ENCODE data around the gene KRT35.

Gene KRT35

DNA sequence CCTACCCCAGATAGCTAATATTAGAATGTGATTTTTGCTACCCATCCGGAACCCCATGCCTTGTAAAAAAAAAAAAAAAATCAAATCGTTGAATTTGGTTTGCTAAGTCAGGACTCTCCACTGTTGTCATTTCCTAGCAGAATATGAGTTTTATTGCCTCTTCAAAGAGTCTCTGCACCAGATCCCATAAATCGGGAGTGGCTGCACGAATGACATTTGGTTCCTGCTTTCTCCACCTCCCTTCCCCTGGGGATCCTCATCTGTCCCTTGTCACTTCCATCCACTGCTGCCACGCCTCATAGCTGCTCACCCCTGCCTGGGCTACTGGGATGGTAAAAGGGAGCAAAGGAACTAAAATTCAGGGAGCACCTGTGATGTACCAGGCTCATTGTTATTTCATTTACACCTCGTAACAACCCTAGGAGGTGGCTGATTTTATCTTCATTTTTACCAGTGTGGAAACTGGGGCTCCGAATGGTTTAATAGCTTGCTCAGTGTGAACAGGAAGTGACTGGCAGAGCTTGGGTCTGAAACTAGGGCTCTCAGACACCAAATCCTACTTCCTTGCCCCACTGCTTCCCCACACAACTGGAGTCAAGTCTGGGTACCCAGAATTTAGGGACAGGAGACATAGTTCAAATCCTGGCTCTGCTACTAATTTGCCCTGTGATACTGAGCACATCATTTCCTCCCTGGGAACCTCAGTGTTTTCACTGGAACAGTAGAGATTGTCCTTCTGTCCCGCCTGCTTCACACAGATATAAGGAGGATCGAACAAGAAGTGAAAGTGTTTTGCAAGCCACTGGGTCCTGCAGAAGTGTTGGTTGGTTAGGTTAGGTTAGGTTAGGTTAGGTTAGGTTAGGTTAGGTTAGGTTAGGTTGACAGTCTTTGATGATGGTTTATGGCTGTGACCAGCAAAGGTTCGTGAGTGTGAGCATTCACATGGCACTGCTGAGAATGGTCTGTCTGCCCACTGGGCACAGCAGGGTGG, 9.3 kb upstream of the KRT35 start:
- no peak for DNase-seq (ENCODE audit: low read depth in 2 of 2, low spot score in 1 of 2)

DNA sequence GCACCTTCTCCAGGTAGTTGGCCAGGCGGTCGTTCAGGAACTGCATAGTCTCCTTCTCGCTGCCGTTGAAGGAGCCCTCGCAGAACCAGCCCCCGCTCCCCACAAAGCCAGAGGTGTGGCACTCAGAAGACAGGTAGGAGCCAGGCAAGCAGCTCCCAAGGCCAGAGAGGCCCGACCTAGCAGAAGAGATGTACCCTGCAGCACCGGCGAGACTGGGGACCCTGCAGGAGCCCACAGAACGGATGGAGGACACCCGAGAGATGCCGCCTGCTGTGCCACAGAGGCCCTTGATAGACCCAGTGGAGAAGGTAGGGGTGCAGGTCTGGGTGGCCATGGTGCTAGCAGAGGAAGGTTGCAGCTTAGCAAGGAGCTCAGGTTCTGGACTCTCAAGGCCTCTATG, 8.6 kb upstream of the KRT35 start, which contains the start of gene KRT36:
Gene KRT36, minus strand, starts transcription at position 380 of the 400 bp plus-strand sequence. Its CDS starts 46 bp downstream, at position 334.
- no peak for DNase-seq (ENCODE audit: low read depth in 2 of 2, low spot score in 1 of 2)

DNA sequence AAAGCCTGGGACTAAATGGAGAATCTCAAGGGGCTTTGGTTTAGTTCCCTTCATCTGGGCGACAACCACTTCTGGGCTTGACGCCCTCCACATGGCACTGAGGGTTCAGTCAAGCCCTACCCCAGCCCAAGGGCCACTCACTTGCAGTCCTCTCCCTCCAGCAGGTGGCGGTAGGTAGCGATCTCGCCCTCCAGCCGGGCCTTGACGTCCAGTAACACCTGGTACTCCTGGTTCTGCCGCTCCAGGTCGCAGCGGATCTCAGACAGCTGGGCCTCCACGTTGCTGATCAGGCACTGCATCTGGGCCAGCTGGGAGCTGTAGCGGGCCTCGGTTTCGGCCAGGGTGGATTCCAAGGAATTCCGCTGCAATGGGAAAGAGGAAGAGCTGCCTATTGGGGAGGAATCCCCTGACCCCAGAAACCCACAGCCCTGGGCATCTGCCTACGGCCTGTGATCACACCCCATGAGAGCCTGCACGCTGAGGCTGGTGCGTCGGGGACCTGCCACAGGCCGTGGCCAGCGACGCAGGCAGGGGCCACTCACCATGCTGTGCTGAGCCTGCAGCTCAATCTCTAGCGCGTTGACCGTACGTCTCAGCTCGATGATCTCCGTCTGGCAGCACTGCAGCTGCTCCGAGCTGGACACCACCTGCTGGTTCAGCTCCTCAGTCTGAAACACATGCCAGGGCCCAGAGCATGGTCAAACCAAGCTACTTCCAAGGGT, 6.0 kb upstream of the KRT35 start:
- no peak for DNase-seq (ENCODE audit: low read depth in 2 of 2, low spot score in 1 of 2)

DNA sequence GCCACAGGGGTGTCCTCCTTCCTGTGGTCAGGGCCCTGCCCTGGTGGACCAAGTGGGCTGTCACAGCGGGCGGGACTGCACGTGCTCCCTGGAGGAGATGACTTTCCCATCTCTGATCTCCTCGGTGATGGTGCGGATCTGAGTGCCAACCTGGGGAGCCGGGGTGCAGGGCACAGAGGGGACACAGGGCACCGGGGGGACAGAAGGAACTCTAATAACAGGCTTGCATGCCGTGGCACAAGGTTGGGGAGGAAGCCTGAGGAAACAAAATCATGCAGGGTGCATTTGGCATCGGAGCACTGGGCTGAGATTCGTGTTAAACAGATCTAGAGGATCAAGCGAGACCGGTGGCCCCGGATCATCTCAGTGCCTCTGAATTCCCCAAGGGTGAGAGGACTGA, 5.4 kb upstream of the KRT35 start:
- DNase-seq (ENCODE audit: low read depth in 2 of 2, low spot score in 1 of 2) = no peak

DNA sequence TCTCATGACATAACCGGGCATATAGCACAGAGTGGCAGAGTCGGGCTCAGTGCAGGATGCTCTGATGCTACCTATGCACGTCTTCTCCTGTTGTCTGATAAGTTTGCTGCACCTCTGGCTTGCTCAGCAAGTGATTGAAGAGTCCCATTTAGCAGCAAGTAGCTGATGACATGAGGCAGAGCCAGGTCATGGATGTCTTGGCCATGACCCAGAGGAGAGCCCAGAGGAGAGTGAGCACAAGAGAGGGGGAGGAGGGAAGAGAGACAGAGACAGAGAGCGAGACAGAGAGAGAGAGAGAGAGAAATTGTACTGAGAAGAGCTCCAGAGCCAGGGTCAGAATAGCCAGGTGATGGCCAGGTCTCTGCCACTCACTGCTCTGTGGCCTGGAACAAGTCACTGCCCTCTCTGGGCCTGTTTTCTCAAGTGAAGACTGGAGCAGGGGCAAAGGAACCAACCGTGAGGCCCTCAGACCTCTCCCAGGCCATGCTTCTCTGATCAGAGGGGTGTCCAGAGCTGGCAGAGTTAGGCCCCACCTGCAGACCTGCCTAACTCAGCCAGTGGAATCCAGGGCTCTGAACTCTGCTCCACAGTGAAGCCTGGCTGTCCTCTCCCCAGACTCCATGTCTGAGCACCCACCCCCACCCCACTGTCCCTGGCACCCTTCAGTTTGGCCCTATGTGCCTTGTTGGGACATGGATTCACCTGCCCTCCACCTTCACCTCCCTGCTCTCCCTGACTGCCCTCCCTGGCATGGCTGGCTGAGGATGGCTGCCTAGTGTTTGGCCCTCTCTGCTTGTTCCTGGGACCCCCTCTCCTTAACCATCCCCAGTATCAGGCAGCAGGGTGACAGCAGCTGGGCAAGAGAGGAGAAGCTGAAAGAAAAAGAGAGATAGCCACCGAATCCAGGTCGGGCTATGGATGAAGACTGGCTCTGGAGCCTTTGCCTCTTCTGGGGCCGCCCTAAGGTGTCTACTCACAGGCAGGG, 4.3 kb upstream of the KRT35 start:
- DNase-seq (ENCODE audit: low read depth in 2 of 2, low spot score in 1 of 2) = no peak

DNA sequence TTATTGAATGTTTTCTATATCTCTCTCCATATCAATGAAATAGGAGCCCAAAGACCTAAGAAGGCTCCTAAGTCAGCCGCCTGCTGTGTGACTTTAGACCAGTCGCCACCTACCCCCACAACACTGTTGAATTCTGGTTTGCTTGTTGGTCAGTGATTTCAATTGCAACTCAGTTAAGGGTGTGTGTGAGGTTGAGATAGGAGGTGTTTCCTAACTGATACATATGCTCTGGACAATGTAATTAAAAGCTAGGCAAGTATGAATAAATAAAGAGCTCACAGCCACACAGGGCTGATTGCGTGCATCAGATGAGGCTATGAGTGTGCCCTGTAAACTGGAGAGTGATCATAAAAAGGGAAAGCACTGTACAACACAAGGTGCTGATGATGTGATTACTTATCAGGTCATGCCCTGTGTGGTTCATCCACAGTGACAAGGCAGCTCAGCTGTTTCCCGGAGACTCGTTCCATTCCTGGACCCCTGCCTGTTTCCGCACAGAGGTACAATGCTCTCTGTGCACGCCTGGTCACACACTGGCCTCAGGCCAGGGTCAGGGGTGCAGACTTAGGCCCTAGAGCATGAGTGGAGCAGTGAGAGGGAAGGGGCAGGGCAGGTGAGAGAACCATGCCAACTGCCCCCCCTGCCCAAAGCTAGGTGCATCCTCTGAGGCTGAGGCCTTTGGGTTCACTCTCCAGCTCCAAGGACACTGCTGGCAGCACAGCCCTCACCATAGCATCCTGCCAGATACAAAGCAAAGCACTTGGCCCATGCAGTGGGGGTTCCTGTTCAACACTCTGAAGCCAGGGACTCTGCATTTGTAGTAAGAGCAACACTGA, 3.3 kb upstream of the KRT35 start:
- DNase-seq (ENCODE audit: low read depth in 2 of 2, low spot score in 1 of 2) = no peak

DNA sequence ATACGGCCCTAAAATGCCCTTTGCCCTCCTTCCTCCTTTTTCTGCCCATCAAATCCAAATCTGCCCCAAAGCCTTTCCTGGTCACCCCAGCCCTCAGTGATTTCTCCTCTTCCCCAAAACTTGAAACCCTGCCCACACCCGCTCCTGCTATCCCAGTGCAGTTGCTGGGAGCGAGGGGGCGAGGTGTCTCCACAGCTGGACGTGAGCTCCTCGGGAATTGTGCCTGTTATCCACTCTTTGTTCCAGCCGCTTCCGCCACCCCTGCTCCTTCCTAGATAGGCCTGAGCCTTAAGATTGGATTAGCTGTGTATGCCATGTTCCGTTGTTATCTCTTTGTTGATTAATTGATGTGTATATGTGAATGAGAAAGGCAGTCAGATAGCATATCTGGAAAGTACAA, 2.6 kb upstream of the KRT35 start:
- DNase-seq (ENCODE audit: low read depth in 2 of 2, low spot score in 1 of 2) = no peak

DNA sequence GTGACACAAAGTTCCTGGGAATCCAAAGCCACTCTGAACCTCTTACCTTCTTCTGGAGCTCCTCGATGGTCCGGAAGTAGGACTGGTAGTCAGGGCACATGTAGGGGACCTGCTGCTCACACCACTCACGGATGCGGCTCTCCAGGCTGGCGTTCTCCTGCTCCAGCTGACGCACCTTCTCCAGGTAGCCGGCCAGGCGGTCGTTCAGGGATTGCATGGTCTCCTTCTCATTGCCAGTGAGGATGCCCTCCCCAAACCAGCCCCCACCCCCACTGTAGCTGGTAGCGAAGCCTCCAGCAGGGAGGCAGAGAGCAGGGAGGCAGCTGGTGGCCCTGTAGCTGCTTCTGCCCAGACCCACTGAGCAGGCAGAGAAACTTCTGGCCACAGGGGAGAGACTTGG, 370 bp downstream of the KRT35 start:
- DNase-seq (ENCODE audit: low read depth in 2 of 2, low spot score in 1 of 2) = no peak

DNA sequence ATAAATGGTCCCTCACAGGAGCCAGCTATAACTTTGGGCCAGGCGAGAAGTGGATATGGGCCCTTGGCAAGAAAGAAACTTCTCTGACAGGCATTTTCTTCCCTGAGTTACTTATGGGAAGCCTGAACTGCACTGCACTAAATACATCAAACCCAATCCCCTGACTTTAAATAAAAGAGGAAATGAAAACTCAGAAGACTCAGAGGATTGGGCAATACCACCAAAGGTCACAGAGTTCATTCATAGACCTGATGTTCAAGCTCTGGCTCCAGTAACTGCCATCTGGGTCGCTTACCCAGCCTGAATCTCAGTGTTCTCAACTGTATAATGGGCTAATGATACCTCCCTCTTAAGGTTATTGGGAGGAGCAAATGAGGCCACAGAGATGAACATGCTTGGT, 815 bp downstream of the KRT35 start:
- DNase-seq (ENCODE audit: low read depth in 2 of 2, low spot score in 1 of 2) = no peak

DNA sequence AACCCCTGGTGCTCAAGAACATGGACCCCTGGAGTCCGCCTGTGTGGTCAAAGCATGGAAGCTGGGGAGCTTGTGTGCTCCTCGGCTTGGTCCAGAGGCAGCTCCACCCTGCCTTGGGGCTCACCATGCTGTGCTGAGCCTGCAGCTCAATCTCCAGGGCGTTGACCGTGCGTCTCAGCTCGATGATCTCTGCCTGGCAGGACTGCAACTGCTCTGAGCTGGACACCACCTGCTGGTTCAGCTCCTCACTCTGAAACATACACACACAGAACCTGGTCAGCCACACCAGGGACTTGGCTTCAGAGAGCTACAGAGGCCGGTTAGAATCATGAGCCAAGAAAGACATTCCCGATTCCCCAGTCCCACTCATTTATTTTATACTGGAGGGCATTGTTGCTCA, 2.7 kb downstream of the KRT35 start:
- DNase-seq (ENCODE audit: low read depth in 2 of 2, low spot score in 1 of 2) = no peak

DNA sequence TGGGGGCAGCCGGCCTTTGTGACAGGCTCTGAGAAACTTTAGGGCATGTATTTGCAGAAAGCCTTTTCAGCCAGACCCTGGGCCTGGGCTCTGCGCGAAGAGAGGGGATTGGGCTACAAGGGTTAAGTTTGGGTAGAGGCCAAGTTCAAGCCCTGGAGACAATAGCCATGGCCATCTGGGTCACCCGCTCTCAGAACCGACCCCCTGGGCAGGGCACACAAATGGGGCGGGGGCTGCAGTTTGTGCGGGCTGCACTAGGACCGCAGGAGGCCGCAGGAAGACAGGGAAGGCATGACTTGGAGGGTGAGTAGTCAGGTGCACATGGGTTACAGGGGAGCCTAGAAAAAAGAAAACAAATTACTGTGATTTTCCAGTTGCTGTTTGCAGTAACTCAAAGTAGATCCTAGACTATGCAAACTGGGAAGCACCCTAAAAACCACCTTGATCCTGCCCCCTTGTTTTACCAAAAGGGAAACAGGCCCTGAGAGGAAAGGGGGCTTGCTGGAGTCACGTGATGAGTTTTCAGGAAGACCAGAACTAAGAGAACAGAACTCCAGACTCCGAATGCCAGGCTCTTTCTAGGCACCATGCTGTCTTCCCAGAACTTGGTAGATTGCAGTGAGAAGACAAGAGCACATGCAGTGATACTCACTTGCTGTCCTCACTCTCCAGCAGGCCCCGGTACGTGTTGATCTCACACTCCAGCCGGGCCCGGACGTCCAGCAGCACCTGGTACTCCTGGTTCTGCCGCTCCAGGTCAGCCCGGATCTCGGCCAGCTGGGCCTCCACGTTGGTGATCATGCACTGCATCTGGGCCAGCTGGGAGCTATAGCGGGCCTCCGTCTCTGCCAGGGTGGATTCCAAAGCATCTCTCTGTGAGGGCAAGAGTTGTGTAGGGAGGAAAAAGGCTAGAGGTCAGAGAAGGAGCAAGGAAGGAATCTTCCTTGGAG, 3.8 kb downstream of the KRT35 start:
- DNase-seq (ENCODE audit: low read depth in 2 of 2, low spot score in 1 of 2) = no peak

DNA sequence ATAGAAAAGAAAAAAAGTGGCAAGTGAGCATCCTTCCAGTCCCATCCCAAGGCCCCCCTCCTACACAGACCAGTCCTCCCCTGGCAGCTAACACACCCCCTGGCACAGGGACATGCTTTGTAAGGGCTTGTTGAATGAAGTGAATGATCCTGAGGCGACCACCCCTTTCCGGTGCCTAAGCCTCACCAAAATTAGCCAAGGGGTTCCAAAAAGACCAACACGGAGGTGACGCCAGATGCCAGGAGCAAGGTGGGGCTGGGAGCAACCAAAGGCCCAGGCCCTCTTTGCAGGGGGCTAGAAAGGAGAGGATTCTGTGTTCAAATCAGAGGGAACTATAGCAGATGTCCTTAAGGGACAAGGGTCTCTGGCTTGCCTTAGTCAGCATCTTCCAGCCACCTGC, 5.5 kb downstream of the KRT35 start:
- no peak for DNase-seq (ENCODE audit: low read depth in 2 of 2, low spot score in 1 of 2)

DNA sequence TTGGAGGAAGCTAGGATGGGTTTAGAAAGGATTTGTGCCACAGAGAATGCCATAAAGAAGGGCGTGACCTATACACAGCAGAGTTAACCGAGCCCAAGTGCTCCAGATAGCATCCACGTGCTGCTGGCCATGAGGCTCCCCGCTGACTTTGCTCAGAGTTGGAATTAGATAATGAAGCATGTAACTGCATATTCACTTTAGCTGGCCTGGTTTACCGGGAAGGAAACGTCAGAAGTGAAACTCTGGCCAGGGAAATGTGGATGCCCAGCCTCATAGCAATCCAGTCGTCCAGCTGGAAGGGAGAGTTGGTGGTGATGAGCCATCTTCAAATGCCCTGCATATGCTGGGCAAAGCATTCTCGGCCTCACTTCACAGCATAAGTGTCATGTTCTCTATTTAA, 6.1 kb downstream of the KRT35 start:
- DNase-seq (ENCODE audit: low read depth in 2 of 2, low spot score in 1 of 2) = no peak

DNA sequence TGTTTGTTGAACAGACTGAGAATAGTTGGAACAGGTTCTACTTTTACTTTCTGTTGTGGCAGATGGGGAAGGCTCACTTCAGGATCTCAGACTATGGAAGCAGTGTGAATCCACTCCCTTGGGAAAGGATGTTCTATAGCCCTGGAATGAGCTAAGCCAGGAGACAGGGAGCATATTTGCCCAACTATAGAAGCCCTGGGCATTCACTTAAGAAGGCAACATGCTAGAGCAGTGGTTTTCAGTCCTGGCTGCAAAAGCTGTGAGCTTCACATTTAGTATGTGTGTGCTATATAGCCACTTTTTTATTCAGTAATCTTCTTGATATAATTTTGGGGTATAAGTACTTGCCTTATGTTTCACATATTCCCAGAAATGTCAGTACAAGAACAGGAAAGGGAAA, 12.6 kb downstream of the KRT35 start:
- no peak for DNase-seq (ENCODE audit: low read depth in 2 of 2, low spot score in 1 of 2)

DNA sequence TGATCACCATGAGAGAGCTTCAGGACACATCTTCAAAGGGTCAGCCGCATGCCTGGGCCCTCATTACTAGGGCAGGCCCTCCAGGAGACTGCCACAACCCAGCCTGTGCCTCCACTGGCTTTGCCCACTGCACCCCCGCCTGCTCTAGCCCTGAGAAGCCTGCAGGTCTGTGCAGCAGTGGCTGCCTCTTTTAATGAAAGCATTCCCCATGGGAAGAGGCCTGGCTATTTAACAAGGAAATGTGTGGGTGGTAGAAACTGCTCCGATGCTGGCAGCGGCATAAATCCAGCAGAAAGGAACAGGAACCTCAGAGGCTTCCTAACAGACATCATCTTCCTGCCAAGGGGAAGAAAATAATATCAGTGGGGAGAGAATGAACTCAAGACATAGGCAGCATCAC, 13.4 kb downstream of the KRT35 start:
- no peak for DNase-seq (ENCODE audit: low read depth in 2 of 2, low spot score in 1 of 2)

DNA sequence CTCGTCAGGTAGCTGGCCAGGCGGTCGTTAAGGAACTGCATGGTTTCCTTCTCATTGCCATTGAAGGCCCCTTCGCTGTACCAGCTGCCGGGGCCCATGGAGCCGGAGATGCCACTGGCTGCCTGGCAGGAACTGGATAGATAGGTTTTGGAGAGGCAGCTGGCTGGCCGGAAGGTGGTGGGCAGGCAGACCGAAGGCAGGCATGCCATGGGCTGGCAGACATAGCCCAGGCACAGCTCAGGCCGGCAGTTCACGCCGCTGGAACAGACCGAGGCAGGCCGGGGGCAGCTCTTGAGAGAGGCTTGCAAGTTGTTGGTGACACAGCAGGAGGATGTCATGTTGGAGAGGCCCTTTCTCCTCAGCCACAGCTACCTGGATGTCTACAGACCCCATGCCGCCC, 14.0 kb downstream of the KRT35 start, which contains the start of gene KRT32:
Gene KRT32, minus strand, starts transcription at position 399 of the 400 bp plus-strand sequence. Its CDS starts 61 bp downstream, at position 338.
- DNase-seq (ENCODE audit: low read depth in 2 of 2, low spot score in 1 of 2) = no peak

DNA sequence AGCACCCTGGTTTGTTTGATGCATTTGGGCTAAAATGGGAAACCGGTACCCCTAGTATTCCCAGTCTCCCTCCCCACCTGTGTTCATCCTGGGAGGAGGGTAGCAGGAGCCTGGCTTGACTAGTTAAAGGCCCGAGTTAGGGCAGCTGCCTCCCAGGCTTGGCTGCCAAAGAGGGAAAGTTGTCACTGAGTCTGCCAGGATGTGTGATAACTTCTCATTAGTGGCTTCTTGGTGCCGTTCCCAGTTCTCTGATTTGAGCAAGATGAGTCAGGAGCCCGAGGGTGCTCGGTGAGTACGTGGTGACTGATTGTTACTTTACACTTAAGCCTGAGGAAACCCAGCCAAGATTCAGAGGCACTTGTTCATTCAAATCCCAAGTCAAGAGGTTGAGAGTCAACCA, 16.3 kb downstream of the KRT35 start:
- no peak for DNase-seq (ENCODE audit: low read depth in 2 of 2, low spot score in 1 of 2)

DNA sequence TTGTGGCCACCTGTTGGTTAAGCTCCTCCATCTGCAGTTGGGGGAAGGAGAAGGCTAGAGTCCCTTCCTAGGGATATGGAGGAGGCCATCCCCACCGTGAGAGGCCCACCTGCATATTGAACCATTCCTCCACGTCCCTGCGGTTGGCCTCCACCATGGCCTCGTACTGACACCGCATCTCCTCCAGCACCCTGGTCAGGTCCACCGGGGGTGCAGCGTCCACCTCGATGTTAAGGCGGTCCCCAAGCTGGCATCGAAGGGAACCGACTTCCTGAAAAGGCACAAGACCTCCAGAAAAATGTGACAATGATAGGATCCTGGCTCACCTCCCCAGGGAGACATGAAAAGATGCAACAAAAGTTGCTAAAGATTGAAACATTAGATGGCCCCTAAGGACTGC, 16.8 kb downstream of the KRT35 start:
- DNase-seq (ENCODE audit: low read depth in 2 of 2, low spot score in 1 of 2) = no peak

DNA sequence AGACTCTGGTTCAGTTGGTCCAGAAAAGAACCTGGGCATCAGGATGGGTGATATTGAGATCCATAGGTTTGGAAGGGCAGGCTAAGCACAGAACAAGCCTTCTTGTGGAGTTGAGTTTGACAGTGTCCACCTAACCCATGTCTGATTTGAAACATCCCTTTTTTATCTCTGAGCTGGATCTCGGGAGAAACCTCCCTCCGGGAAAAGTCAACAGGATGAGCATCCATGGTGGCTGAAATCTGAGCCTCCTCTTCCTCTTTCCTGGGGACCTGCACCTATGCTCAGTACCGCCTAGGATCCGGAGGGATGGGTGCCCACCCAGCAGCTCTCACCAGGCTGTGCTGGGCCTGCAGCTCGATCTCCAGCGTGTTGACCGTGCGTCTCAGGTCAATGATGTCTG, 17.2 kb downstream of the KRT35 start:
- no peak for DNase-seq (ENCODE audit: low read depth in 2 of 2, low spot score in 1 of 2)

All from stimulated activated CD8-positive, alpha-beta memory T cell treated with anti-CD3 and anti-CD28 coated beads, Interleukin-4, amount 100 ng/mL, for 4 hours (primary cell).